Activated T-helper 17 cell treated with anti-CD3 and anti-CD28 coated beads, Interleukin-2, amount 50 U/mL, for 72 hours (primary cell): Measurements from ENCODE around the gene CRYBB1. TPM values are rescaled to one million over a fixed set of nuclear protein-coding genes. Genes with fewer than 3 reads are reported as not detected.
A peak's percentile ranks its signal among the peaks of the same experiment; 100 is the strongest.

Experiments
- ATAC-seq: fragments of 150-1000 bp; cut with Tn5 transposase; replicated peaks from 2 replicates; pipeline ENCODE4 v1.10.0; 2021; ENCODE audit warnings: mild to moderate bottlenecking, moderate library complexity
- H3K27ac Mint-ChIP-seq: one replicate; pipeline ENCODE4 v1.8.0; 2022; ENCODE audit warnings: mixed read lengths
- H3K27me3 Mint-ChIP-seq: one replicate; pipeline ENCODE4 v1.8.0; 2022; ENCODE audit warnings: mixed read lengths
- H3K36me3 Mint-ChIP-seq: one replicate; pipeline ENCODE4 v1.8.0; 2022; ENCODE audit warnings: low read depth, mild to moderate bottlenecking, mixed read lengths
- H3K4me1 Mint-ChIP-seq: one replicate; pipeline ENCODE4 v1.8.0; 2022; ENCODE audit warnings: mixed read lengths
- H3K4me3 Mint-ChIP-seq: one replicate; pipeline ENCODE4 v1.8.0; 2022; ENCODE audit warnings: mild to moderate bottlenecking, mixed read lengths
- H3K9me3 Mint-ChIP-seq: one replicate; pipeline ENCODE4 v1.8.0; 2022; ENCODE audit warnings: mixed read lengths
- total RNA-seq, 2 donors: library from RNA; stranded (reverse); gene quantifications; one replicate each; pipeline ENCODE4 v1.2.3, GENCODE V29; 2022

The CRYBB1 gene
- total RNA-seq = not detected

GRCh38 chr22:26617271-26618199, at the start of gene CRYBB1:
Gene CRYBB1 (minus strand): TSS chr22:26618027. CDS start chr22:26616319, 1,708 bp downstream.
- Mint-ChIP-seq H3K27ac (peak within 1 kb of the TSS; percentile 41), H3K4me1 (no peaks in the 10 kb centered on the region), H3K36me3 (no peaks in the 10 kb centered on the region), H3K27me3 (no peaks in the 10 kb centered on the region), H3K9me3 (no peaks in the 10 kb centered on the region), H3K4me3 (no peak within 1 kb of the TSS)
- ATAC-seq = no peak

GRCh38 chr22:26667140-26667539, 49.3 kb upstream of the CRYBB1 start:
- Mint-ChIP-seq H3K36me3 (peaks cover 41% of the 10 kb centered on the region), H3K4me1 (peaks cover 49% of the 10 kb centered on the region), H3K9me3 (no peaks in the 10 kb centered on the region), H3K27ac (no peak overlapping the region), H3K4me3 (no peak overlapping the region), H3K27me3 (no peaks in the 10 kb centered on the region)
- ATAC-seq = no peak

DNA sequence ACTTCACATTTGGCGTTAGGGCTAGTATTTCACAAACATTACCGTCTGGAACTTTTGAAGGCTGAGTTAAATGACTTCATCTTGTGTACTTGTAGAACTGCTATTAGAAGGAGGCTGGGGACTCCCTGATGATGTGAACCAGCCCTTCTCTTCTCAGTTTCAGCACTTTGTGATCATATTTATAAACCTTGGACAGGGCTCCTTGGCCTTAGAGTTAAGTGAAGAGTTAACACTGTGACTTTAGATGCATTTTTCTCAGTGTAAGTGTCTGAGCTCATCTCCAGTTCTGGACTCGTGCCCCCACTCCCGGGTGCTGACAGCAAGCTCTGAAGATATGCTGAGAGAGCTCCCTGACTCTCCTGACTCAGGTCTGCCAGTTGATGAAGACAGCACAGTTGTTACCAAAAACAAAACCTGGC, 48.0 kb upstream of the CRYBB1 start:
- ATAC-seq = peak; percentile 42
- Mint-ChIP-seq H3K27ac (peak overlapping the region; percentile 97), H3K4me3 (peak overlapping the region; percentile 87), H3K4me1 (peaks cover 44% of the 10 kb centered on the region), H3K36me3 (peaks cover 42% of the 10 kb centered on the region), H3K27me3 (no peaks in the 10 kb centered on the region), H3K9me3 (no peaks in the 10 kb centered on the region)

GRCh38 chr22:26663374-26663923, 45.6 kb upstream of the CRYBB1 start:
- peaks cover 47% of the 10 kb centered on the region for H3K36me3 Mint-ChIP-seq
- H3K9me3 Mint-ChIP-seq = no peaks in the 10 kb centered on the region
- H3K4me1 Mint-ChIP-seq = peaks cover 35% of the 10 kb centered on the region
- H3K27ac Mint-ChIP-seq = no peak overlapping the region
- H3K4me3 Mint-ChIP-seq = no peak overlapping the region
- no peak for ATAC-seq
- H3K27me3 Mint-ChIP-seq = no peaks in the 10 kb centered on the region

- ATAC-seq = no peak
- H3K27me3 Mint-ChIP-seq = no peaks in the 10 kb centered on the region
- H3K9me3 Mint-ChIP-seq = no peaks in the 10 kb centered on the region
- H3K27ac Mint-ChIP-seq = peak overlapping the region; percentile 52
- no peak overlapping the region for H3K4me3 Mint-ChIP-seq
- H3K36me3 Mint-ChIP-seq = peaks cover 46% of the 10 kb centered on the region
- H3K4me1 Mint-ChIP-seq = peaks cover 39% of the 10 kb centered on the region
Observed at GRCh38 chr22:26662160-26662559, 44.3 kb upstream of the CRYBB1 start.

DNA sequence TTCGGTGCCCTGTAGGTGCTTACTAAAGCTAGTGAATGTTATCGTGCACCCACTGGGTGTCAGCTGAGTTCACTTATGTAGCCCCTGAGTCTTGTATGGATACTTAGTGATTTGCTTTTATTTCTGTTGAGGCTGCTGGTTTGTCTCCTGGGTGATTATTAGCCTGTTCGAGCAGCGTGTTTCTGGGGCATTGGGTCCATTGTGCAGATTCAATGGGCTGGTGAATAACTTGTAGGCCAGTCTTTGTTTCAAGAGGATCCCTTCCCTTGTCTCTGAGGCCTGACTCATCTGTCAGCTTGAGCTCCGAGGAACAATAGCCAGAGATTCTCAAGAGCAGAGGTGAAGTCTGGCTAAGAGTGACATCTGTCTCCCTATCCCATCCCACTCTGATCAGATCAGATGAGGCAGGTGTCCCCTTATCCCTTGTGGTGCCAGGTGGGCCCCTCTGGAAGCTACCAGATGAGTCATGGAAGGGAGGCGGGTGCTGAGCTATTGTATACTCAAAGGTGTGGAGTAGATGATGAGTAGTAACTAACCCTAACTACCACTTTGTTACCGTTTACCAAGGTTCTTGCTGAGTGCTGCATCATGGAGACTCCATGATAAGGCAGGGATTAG, 43.2 kb upstream of the CRYBB1 start:
- no peak for ATAC-seq
- H3K4me1 Mint-ChIP-seq = peaks cover 39% of the 10 kb centered on the region

GRCh38 chr22:26660356-26660755, 42.5 kb upstream of the CRYBB1 start:
- Mint-ChIP-seq H3K36me3 (peaks cover 37% of the 10 kb centered on the region), H3K4me3 (peak overlapping the region; percentile 33), H3K27ac (no peak overlapping the region), H3K9me3 (no peaks in the 10 kb centered on the region), H3K27me3 (no peaks in the 10 kb centered on the region), H3K4me1 (peaks cover 33% of the 10 kb centered on the region)
- no peak for ATAC-seq

More for the DNA sequence above, 43.2 kb upstream of the CRYBB1 start:
- Mint-ChIP-seq H3K27me3 (no peaks in the 10 kb centered on the region), H3K4me3 (peak overlapping the region; percentile 33), H3K36me3 (peaks cover 44% of the 10 kb centered on the region), H3K9me3 (no peaks in the 10 kb centered on the region), H3K27ac (peak overlapping the region; percentile 66)

GRCh38 chr22:26658671-26659478, 41.0 kb upstream of the CRYBB1 start:
- peak overlapping the region; percentile 86 for H3K27ac Mint-ChIP-seq
- no peaks in the 10 kb centered on the region for H3K9me3 Mint-ChIP-seq
- peaks cover 23% of the 10 kb centered on the region for H3K4me1 Mint-ChIP-seq
- H3K4me3 Mint-ChIP-seq = peak overlapping the region; percentile 94
- H3K27me3 Mint-ChIP-seq = no peaks in the 10 kb centered on the region
- ATAC-seq = peak; percentile 90
- peaks cover 25% of the 10 kb centered on the region for H3K36me3 Mint-ChIP-seq

DNA sequence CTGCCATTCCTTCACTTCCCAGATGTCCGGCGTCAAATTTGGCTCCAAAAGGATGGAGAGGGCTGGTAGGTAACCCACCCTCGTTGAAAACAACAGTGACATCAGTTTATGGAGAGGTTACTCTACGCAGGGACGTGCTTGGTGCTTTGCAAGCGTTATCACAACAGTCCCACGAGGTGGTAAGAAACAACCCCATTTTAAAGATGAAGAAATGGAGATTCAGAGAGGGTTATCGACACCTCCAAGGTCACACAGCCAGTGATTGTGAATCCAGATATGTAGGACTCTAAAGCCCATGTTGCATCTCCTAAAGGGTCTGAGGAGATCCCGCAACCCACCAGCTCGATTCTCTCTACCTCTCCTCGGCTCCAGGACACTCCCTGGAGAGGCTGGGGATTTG, 40.3 kb upstream of the CRYBB1 start:
- H3K36me3 Mint-ChIP-seq = peaks cover 19% of the 10 kb centered on the region
- H3K4me1 Mint-ChIP-seq = peaks cover 23% of the 10 kb centered on the region
- H3K9me3 Mint-ChIP-seq = no peaks in the 10 kb centered on the region
- ATAC-seq = peak; percentile 37
- H3K4me3 Mint-ChIP-seq = peak overlapping the region; percentile 94
- no peaks in the 10 kb centered on the region for H3K27me3 Mint-ChIP-seq
- H3K27ac Mint-ChIP-seq = peak overlapping the region; percentile 86

GRCh38 chr22:26656891-26657851, 39.3 kb upstream of the CRYBB1 start, which contains the start of gene MIAT:
Gene MIAT (plus strand): TSS chr22:26657588.
- ATAC-seq = peak; percentile 83
- peaks cover 17% of the 10 kb centered on the region for H3K4me1 Mint-ChIP-seq
- H3K4me3 Mint-ChIP-seq = peak within 1 kb of the TSS; percentile 94
- H3K36me3 Mint-ChIP-seq = peaks cover 11% of the 10 kb centered on the region
- H3K9me3 Mint-ChIP-seq = no peaks in the 10 kb centered on the region
- H3K27me3 Mint-ChIP-seq = no peaks in the 10 kb centered on the region
- H3K27ac Mint-ChIP-seq = peak within 1 kb of the TSS; percentile 86

- H3K27me3 Mint-ChIP-seq = no peaks in the 10 kb centered on the region
- peaks cover 36% of the 10 kb centered on the region for H3K4me1 Mint-ChIP-seq
Observed at GRCh38 chr22:26651815-26652214, 34.0 kb upstream of the CRYBB1 start.

GRCh38 chr22:26650722-26651421, 33.0 kb upstream of the CRYBB1 start:
- Mint-ChIP-seq H3K4me1 (peaks cover 36% of the 10 kb centered on the region), H3K4me3 (peak overlapping the region; percentile 27), H3K27me3 (no peaks in the 10 kb centered on the region), H3K27ac (peak overlapping the region; percentile 25), H3K9me3 (no peaks in the 10 kb centered on the region), H3K36me3 (no peaks in the 10 kb centered on the region)
- peak; percentile 84 for ATAC-seq

More at GRCh38 chr22:26651815-26652214, 34.0 kb upstream of the CRYBB1 start:
- Mint-ChIP-seq H3K4me3 (no peak overlapping the region), H3K9me3 (no peaks in the 10 kb centered on the region), H3K36me3 (no peaks in the 10 kb centered on the region), H3K27ac (no peak overlapping the region)
- ATAC-seq = no peak
